HT1080 (cell line): ENCODE results near the gene DVL1. TPM values are rescaled to one million over a fixed set of nuclear protein-coding genes. Genes with fewer than 3 reads are reported as not detected.
"Not testable (repeated sequence)": the region's sequence is repeated elsewhere in the genome, so short reads cannot be mapped to it uniquely, and the experiment has no call there.

ENCODE experiments used
- DNase-seq: peaks from one replicate; pipeline ENCODE4 v3.0.0-alpha.2; 2015; ENCODE audit warnings: low read depth
- total RNA-seq: library from RNA; depleted of rRNA; stranded (reverse); fragments of >200 nt; shearing (Covaris generic); gene quantifications from 2 replicates; pipeline ENCODE4 v1.2.3, GENCODE V29; 2014

The DVL1 gene
- total RNA-seq, 1 experiment from 2014 or later, result 113 TPM

- DNase-seq, result no peak
Measured at GRCh38 chr1:1327291-1327690, 21.9 kb downstream of the DVL1 start.

GRCh38 chr1:1326075-1326605 lies 23.1 kb downstream of the DVL1 start:
- no peak for DNase-seq

DNA sequence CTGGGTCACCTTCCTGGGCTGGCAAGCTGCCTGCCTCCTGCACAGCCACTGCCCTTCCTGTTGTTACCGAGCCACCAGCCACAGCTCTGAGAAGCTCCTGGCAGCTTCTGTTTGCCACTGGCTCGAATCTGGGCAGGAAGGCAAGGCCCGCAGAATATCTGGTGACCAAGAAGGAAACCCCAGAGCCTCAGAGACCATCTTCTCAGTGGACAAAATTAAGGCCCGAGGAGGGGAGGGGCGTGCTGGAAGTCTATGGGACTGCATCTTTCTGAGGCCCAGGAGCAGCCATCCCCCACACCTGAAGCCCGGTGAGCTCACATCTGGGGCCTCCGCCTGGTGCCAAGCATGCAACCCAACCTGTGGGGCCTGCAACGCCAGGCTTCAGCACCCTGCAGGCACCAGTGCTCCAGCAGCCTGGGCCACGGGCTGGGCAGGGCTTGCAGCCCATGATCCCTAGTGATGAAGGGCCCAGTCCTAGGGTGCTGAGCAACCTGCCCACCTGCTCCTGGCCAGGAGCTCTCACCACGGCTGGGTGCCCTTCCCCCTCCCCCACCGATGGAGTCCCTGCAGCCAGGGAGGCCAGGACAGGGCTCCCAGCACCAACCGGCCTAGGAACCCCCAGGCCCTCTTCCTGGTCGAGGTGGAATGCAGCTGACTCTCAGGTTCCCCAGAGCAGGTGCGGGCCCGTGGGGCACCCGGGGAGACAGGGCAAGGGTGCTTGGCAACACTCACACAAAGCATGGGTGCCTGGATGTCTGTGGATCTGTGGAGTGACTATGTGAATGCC lies 23.7 kb downstream of the DVL1 start:
- no peak for DNase-seq

- DNase-seq, result peak; percentile 65
Measured at GRCh38 chr1:1324524-1325287, 24.5 kb downstream of the DVL1 start, which contains the start of the genes CPTP and INTS11. Gene CPTP, plus strand, starts transcription at chr1:1324802. Its CDS starts 2,109 bp downstream, at chr1:1326911. Gene INTS11, minus strand, starts transcription at chr1:1324660. Its CDS starts 52 bp downstream, at chr1:1324608.

GRCh38 chr1:1324084-1324523 lies 25.1 kb downstream of the DVL1 start:
- DNase-seq, result no peak

GRCh38 chr1:1322952-1323351 lies 26.3 kb downstream of the DVL1 start:
- DNase-seq, result no peak

- no peak for DNase-seq
Measured at GRCh38 chr1:1322418-1322817, 26.8 kb downstream of the DVL1 start.

- no peak for DNase-seq
Measured at GRCh38 chr1:1321477-1321876, 27.7 kb downstream of the DVL1 start.

DNA sequence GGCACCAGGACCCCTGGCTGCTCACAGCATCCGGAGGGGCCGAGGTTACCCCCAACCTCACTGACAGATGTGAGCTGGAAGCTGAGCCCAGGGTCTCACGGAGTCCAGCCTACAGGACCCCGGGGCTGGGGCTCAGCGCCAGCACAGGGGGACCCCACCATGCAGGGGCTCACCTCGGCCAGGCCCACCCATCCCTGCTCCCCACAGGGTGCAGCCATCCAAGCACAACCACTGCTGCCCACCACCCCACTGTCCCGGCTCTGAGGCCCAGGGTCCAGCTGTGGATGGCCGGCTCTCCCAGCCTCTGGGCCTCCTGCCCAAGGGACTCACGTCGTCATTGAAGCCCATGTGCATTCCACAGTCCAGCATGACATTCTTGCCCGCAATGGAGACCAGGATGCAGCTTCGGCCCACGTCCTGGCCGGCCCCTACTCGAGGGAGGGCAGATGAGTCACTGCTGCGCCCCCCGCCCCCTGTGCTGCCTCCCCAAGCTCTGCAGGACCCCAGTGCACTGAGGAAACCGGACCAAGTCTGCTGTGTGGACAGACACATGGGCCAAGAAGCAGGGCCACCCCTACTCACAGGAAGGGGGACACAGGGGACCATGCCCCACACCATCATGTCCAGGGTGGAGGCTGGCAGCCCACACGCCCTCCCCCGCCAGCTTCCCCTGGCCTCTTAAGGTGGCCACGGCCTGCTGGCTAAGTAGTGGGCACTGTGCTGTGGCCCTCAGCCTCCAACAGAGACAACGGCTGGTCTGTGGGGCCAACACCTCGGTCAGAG lies 28.4 kb downstream of the DVL1 start:
- no peak for DNase-seq

- no peak for DNase-seq
Measured at GRCh38 chr1:1319646-1319941, 29.6 kb downstream of the DVL1 start.

DNA sequence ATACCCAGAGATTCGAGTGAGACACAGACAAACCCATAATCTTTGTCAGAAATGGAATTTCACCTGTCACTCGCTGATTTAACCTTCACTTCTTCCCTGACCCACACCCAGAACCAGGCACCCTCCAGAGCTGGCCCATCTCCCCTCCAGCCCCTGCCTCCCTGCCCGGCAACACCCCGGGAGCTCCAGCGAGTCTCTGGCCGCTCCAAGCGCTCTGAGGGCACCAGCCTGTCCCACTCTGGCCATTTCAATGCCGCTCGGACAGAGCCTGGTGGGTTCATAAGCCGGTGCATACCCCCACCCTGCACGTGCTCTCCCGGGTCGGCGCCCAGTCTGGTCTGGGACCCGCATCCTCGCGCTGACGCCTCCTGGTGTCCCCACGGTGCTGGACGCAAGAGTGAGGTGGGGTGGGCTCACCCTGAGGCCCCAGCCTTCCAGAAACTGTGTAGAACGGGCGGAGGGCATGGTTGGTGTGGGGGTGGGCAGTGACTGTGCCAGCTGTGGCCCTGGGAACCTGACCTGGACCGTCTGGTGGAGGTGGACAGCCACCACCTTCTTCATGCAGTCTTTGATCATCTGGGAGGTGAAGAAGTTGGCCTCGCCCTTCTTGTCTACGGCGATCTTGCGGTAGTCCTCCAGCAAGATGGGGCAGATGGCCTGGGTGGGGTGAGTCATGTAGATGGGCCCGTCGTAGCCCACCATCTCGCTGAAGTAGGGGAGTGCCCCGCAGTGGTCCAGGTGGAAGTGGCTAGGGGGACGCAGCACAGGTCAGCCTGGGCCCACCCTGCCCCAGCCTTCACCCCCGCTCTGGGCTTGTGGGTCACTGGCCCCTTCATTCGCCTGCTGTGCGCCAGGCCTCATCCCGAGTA lies 30.2 kb downstream of the DVL1 start:
- no peak for DNase-seq

DNA sequence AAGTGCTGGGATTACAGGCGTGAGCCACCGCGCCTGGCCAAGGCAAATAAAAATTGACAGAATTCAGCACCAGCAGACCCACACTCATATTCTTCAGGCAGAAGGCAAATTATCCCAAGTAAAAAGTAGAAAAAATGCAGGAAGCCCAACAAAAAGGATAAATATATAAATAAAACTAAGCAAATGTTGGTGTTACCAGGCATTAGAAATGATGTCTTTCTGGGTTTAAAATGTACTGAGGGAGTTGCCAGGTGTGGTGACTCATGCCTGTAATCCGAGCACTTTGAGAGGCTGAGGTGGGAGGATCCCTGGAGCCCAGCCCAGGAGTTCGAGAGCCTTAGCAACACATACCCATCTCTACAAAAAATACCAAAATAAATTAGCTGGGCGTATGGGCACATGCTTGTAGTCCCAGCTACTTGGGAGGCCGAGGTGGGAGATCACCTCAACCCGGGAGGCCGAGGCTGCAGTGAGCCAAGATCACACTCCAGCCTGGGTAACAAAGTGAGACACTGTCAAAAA lies 31.0 kb downstream of the DVL1 start:
- peak; percentile 95 for DNase-seq

GRCh38 chr1:1317420-1317819 lies 31.8 kb downstream of the DVL1 start:
- DNase-seq, result no peak

- not testable (repeated sequence) for DNase-seq
Measured at GRCh38 chr1:1316199-1316598, 33.0 kb downstream of the DVL1 start.

DNA sequence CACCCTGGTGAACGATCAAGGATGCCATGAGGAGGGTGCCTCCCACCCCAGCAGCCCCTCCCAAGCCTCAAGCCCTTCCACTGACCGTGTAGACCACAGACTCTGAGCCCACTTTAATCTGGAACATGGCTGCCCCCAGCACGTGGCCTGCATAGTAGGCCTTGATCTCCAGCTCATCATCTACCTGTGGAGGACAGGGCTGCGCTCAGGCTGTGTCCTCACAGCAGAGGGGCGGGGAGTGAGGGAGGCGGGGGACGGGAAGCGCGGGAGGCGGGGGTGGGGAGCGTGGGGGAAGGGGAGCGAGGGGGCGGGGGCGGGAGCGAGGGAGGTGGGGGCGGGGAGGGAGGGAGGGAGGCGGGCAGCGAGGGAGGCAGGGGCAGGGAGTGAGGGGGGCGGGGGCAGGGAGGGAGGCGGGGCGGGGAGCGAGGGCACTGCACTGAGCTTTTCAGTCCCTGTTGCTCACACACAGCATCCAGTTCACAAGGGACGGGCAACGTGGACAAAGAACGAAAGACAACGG lies 33.7 kb downstream of the DVL1 start:
- DNase-seq, result no peak

- DNase-seq, result no peak
Measured at GRCh38 chr1:1314678-1315335, 34.4 kb downstream of the DVL1 start.

DNA sequence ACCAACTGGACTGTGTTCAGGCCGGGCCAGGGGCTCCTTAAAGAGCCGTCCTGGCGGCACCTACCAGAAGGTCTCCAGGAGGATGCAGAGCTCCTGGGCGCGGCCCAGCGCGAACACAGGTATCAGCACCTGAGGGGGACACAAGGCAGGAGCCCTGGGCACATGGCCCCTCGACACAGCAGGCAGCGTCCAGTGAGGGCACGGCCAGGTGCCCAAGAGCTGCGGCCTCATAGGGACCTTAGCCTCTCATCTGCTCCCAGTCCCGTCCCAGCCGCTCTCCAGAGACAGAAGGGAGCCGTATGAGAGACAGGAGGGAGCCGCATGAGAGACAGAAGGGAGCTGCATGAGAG lies 35.0 kb downstream of the DVL1 start:
- DNase-seq, result no peak

GRCh38 chr1:1313500-1314236 lies 35.5 kb downstream of the DVL1 start:
- no peak for DNase-seq
